ENCODE measurements around the gene HPCAL1. TPM values are rescaled to one million over a fixed set of nuclear protein-coding genes. Genes with fewer than 3 reads are reported as not detected.

The HPCAL1 gene
- total and polyA plus RNA-seq, 2 of the 4 experiments (the other 2 are of a cell fraction): 8.2 to 33.7 TPM

DNA sequence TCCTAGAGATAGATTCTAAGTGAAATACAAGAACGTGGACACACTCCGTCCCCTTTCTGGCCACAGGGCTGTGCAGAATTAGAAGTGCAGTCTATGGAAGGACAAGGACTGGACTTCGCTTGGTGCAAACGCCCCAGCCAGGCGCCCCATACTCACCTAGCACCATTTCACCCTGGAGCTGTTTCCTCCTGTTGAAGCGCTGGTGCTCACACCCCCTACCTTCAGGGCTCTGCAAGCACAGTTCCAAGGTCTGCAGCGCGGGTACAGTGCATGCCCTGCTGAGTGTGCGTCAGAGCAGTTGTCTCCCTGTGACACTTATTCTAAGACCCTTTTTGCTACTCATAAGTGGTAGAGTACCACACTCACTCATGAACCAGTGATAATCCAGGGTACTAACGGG lies 3.0 kb downstream of the HPCAL1 start:
- Histone ChIP-seq H2BK20ac (ENCODE audit: low read depth, low read length) (no peak overlapping the region), H2BK120ac (ENCODE audit: low read depth, low read length) (no peak overlapping the region), H3K4me2 (ENCODE audit: low read depth, low read length) (no peak overlapping the region; the same call in 1 of the 2 replicates), H3K9me3 (ENCODE audit: control insufficient read depth, insufficient read depth, low read length) (no peaks in the 10 kb centered on the region), H3K9me1 (ENCODE audit: insufficient read depth, low read length) (peaks cover 17% of the 10 kb centered on the region), H3K14ac (replicated peaks; ENCODE audit: low read depth, low read length) (no peak overlapping the region), H3K27ac (ENCODE audit: insufficient read depth, low read length) (no peak overlapping the region), H4K20me1 (ENCODE audit: insufficient read depth, low read length) (peaks cover 26% of the 10 kb centered on the region), H3K23ac (ENCODE audit: low read depth, low read length) (no peak overlapping the region), H2AFZ (replicated peaks; ENCODE audit: low read length, poor library complexity) (no peak overlapping the region), H2BK15ac (ENCODE audit: low read depth, low read length) (no peak overlapping the region), H3K4ac (ENCODE audit: low read depth, low read length) (no peak overlapping the region), H3K56ac (ENCODE audit: extremely low read depth, insufficient read depth, low read length) (no peak overlapping the region), H3K9ac (ENCODE audit: low read depth, low read length) (no peak overlapping the region), H2BK5ac (ENCODE audit: low read depth, low read length, poor library complexity, severe bottlenecking) (no peak overlapping the region), H4K91ac (ENCODE audit: insufficient read depth, low read depth, low read length) (no peak overlapping the region), H3K79me1 (ENCODE audit: low read depth in 1 of 2, low read length in 2 of 2) (peaks cover 23 to 67% of the 10 kb centered on the region in 2 experiments), H3K36me3 (ENCODE audit: control insufficient read depth, insufficient read depth, low read length) (no peaks in the 10 kb centered on the region), H3K18ac (ENCODE audit: low read depth, low read length) (no peak overlapping the region), H4K5ac (ENCODE audit: low read depth, low read length) (no peak overlapping the region), H2AK9ac (replicated peaks; ENCODE audit: low read depth, low read length, poor library complexity) (no peak overlapping the region), H4K8ac (ENCODE audit: low read depth in 2 of 2, low read length in 2 of 2) (no peak overlapping the region), H3K27me3 (ENCODE audit: control insufficient read depth, insufficient read depth, low read length) (no peaks in the 10 kb centered on the region), H2AK5ac (ENCODE audit: low read depth, low read length) (no peak overlapping the region), H3K4me3 (ENCODE audit: insufficient read depth, low read depth, low read length) (no peak overlapping the region), H3K4me1 (ENCODE audit: control insufficient read depth, insufficient read depth, low read length) (peaks cover 10% of the 10 kb centered on the region; the same call in 1 of the 2 replicates)
- no TSS peak for BruUV-seq (replicated peaks)
- ChIA-PET POLR2A (ENCODE audit: unreplicated experiment) (no interaction called here), CTCF (interaction anchor here (0.6 to 3.1 kb wide), 2 partner anchors 61 to 104 kb away, joined by 3 to 13 read pairs; no protein-coding TSS in a partner anchor)
- DNase-seq (no peak), ATAC-seq (ENCODE audit: low read depth) (no peak)
- intact Hi-C loops (cut with micrococcal nuclease): loop anchor here (1.0 kb wide), 1 partner anchor 181 kb away; no protein-coding TSS in a partner anchor
- TF ChIP-seq MAZ (IDR thresholded peaks at IDR 0.05; ENCODE audit: borderline replicate concordance, low read depth, low read length): no peak
- no peak for TF ChIP-seq CEBPB (IDR thresholded peaks at IDR 0.05; ENCODE audit: low read depth, low read length)
- no peak for TF ChIP-seq MXI1 (IDR thresholded peaks at IDR 0.05; ENCODE audit: borderline replicate concordance, low read depth, low read length)
- TF ChIP-seq, protein P1, sequence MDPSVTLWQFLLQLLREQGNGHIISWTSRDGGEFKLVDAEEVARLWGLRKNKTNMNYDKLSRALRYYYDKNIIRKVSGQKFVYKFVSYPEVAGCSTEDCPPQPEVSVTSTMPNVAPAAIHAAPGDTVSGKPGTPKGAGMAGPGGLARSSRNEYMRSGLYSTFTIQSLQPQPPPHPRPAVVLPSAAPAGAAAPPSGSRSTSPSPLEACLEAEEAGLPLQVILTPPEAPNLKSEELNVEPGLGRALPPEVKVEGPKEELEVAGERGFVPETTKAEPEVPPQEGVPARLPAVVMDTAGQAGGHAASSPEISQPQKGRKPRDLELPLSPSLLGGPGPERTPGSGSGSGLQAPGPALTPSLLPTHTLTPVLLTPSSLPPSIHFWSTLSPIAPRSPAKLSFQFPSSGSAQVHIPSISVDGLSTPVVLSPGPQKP (IDR thresholded peaks at IDR 0.05; ENCODE audit: borderline replicate concordance, low read depth, low read length): no peak
- no peak for TF ChIP-seq BHLHE40 (IDR thresholded peaks at IDR 0.05; ENCODE audit: low read depth, low read length)
- TF ChIP-seq, protein P2, sequence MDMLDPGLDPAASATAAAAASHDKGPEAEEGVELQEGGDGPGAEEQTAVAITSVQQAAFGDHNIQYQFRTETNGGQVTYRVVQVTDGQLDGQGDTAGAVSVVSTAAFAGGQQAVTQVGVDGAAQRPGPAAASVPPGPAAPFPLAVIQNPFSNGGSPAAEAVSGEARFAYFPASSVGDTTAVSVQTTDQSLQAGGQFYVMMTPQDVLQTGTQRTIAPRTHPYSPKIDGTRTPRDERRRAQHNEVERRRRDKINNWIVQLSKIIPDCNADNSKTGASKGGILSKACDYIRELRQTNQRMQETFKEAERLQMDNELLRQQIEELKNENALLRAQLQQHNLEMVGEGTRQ (IDR thresholded peaks at IDR 0.05; ENCODE audit: low read depth, low read length): no peak
- TF ChIP-seq, protein P3, sequence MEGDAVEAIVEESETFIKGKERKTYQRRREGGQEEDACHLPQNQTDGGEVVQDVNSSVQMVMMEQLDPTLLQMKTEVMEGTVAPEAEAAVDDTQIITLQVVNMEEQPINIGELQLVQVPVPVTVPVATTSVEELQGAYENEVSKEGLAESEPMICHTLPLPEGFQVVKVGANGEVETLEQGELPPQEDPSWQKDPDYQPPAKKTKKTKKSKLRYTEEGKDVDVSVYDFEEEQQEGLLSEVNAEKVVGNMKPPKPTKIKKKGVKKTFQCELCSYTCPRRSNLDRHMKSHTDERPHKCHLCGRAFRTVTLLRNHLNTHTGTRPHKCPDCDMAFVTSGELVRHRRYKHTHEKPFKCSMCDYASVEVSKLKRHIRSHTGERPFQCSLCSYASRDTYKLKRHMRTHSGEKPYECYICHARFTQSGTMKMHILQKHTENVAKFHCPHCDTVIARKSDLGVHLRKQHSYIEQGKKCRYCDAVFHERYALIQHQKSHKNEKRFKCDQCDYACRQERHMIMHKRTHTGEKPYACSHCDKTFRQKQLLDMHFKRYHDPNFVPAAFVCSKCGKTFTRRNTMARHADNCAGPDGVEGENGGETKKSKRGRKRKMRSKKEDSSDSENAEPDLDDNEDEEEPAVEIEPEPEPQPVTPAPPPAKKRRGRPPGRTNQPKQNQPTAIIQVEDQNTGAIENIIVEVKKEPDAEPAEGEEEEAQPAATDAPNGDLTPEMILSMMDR (conservative IDR thresholded peaks at IDR 0.05; ENCODE audit: low read depth, low read length): no peak
- no peak for TF ChIP-seq RCOR1 (IDR thresholded peaks at IDR 0.05; ENCODE audit: insufficient replicate concordance, low read length)
- WGBS, 2 experiments (ENCODE audit: extremely low coverage in 2 of 2, insufficient read length in 1 of 2): no CpG with 5 or more reads among the region's 10 CpGs
- dilution Hi-C loops (cut with HindIII; ENCODE audit: low sequenced_read_pairs, unreplicated experiment): no loop called here
- in situ Hi-C loops (cut with MboI; ENCODE audit: low sequenced_read_pairs): no loop called here
